ENCODE results near the gene GPRC5A. TPM values are rescaled to one million over a fixed set of nuclear protein-coding genes. Genes with fewer than 3 reads are reported as not detected.

GPRC5A gene
- total and polyA plus RNA-seq, 2 donors (not counting 1 experiment from before 2014, with no cell fraction given), result not detected

DNA sequence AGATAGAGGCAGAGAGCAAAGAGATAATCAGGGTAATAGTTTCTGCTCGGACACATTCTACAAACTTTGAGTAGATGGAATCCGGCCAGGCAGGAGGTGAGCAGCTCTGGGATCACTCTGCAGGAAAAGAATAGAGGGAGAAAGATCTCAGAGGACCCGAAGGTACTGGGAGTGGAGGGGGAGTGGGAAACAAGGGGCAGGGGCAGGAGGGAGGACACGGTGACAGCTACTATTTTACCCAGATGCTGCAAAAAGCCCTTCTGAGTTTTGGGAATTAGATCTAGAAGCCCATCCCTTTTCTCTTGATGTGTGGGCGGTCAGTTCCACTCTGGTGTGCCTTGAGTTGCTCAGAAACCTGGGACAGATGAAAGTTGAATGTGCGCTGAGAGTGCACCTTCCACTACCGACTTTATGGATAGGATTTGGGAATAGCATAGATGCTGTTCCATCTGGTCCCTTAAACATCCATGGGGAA lies 556 bp downstream of the GPRC5A start:
- CTCF ChIA-PET, result interaction anchor here (0.9 to 1.1 kb wide), 2 partner anchors 24 to 320 kb away, joined by 3 to 4 read pairs; no protein-coding TSS in a partner anchor

DNA sequence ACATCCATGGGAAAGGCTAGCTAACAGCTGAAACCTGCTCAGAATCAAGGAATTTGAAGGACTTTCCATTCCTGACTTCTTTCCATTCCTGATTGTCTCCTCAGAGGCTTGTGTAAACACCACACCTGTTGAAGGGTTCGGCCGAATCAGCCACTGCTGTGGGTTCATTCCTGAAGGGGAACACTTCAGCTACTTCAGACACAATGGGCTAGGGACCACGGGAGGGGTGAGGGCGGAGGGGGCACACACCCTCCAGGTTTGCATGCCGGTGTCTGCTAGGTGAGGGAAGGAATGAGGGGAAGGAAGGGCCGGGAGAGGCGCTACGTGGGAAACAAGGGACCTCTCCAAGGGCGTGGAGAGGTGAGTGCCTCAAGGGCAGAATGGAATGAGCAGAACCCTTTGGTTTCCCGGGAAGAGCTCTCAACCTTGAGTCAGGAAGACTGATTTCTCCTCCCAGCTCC lies 1.3 kb downstream of the GPRC5A start:
- Histone ChIP-seq H3K36me3 (replicated peaks in 1 of 2; ENCODE audit: control extremely low read depth in 1 of 2, control insufficient read depth in 1 of 2, extremely low read depth in 1 of 2, insufficient read depth in 2 of 2, low read length in 1 of 2) (no peaks in the 10 kb centered on the region), H4K20me1 (ENCODE audit: control insufficient read depth, insufficient read depth, low read length, poor library complexity, severe bottlenecking) (no peaks in the 10 kb centered on the region), H3K4me1 (ENCODE audit: control insufficient read depth in 2 of 2, insufficient read depth in 2 of 2, low read length in 2 of 2) (peaks cover 15% of the 10 kb centered on the region in 2 donors), H3K4me3 (ENCODE audit: control extremely low read depth in 1 of 5, extremely low read depth in 1 of 5, insufficient read depth in 1 of 5, low read depth in 2 of 5, low read length in 4 of 5) (no peak overlapping the region), H2AFZ (ENCODE audit: insufficient read depth, low read depth, low read length, poor library complexity, severe bottlenecking) (no peak overlapping the region), H3K27ac (ENCODE audit: low read length in 2 of 2) (no peak overlapping the region), H3K27me3 (replicated peaks in 1 of 4; ENCODE audit: control extremely low read depth in 1 of 4, control insufficient read depth in 3 of 4, insufficient read depth in 4 of 4, low read length in 3 of 4) (peaks cover 0 to 42% (median 29%) of the 10 kb centered on the region in 4 experiments), H3K4me2 (replicated peaks; ENCODE audit: low read depth, low read length, poor library complexity, severe bottlenecking) (no peak overlapping the region), H3K9ac (ENCODE audit: low read length) (no peak overlapping the region), H3K79me2 (ENCODE audit: control insufficient read depth, insufficient read depth, low read length) (no peaks in the 10 kb centered on the region), H3K9me3 (ENCODE audit: control extremely low read depth in 1 of 3, control insufficient read depth in 2 of 3, insufficient read depth in 1 of 3, low read length in 2 of 3) (peaks cover 0 to 5% (median 0%) of the 10 kb centered on the region in 3 donors)
- DNase-seq, result no peak
- H3K4me1 Mint-ChIP-seq, result peaks cover 13% of the 10 kb centered on the region
- H3K27ac Mint-ChIP-seq, result no peak overlapping the region
- 74% methylated on average over 10 of the region's 10 CpGs for whole genome bisulfite sequencing (ENCODE audit: insufficient coverage)
- intact Hi-C loops (cut with micrococcal nuclease), result loop anchor here (5.0 kb wide), 1 partner anchor 105 kb away; the partner anchor contains the start of gene APOLD1
- no peak for ATAC-seq (ENCODE audit: low read depth)
- CTCF ChIA-PET, result interaction anchor here (1.1 kb wide), 1 partner anchor 24 kb away, joined by 3 read pairs; no protein-coding TSS in a partner anchor
- no peak overlapping the region for H3K4me3 Mint-ChIP-seq
- POLR2A ChIA-PET, result no interaction called here
- H3K9me3 Mint-ChIP-seq (ENCODE audit: insufficient read depth), result no peaks in the 10 kb centered on the region
- TF ChIP-seq, protein P1, sequence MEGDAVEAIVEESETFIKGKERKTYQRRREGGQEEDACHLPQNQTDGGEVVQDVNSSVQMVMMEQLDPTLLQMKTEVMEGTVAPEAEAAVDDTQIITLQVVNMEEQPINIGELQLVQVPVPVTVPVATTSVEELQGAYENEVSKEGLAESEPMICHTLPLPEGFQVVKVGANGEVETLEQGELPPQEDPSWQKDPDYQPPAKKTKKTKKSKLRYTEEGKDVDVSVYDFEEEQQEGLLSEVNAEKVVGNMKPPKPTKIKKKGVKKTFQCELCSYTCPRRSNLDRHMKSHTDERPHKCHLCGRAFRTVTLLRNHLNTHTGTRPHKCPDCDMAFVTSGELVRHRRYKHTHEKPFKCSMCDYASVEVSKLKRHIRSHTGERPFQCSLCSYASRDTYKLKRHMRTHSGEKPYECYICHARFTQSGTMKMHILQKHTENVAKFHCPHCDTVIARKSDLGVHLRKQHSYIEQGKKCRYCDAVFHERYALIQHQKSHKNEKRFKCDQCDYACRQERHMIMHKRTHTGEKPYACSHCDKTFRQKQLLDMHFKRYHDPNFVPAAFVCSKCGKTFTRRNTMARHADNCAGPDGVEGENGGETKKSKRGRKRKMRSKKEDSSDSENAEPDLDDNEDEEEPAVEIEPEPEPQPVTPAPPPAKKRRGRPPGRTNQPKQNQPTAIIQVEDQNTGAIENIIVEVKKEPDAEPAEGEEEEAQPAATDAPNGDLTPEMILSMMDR (IDR thresholded peaks at IDR 0.05), result no peak
- H3K27me3 Mint-ChIP-seq, result peaks cover 70% of the 10 kb centered on the region

More for the DNA sequence above, 556 bp downstream of the GPRC5A start:
- H3K4me1 Mint-ChIP-seq, result peaks cover 13% of the 10 kb centered on the region
- H3K27ac ChIP-seq (ENCODE audit: low read length in 2 of 2), result no peak overlapping the region
- no peak overlapping the region for H3K4me3 ChIP-seq (ENCODE audit: control extremely low read depth in 1 of 5, extremely low read depth in 1 of 5, insufficient read depth in 1 of 5, low read depth in 2 of 5, low read length in 4 of 5)
- peaks cover 0 to 5% (median 0%) of the 10 kb centered on the region in 3 donors for H3K9me3 ChIP-seq (ENCODE audit: control extremely low read depth in 1 of 3, control insufficient read depth in 2 of 3, insufficient read depth in 1 of 3, low read length in 2 of 3)
- H3K9me3 Mint-ChIP-seq (ENCODE audit: insufficient read depth), result no peaks in the 10 kb centered on the region
- H3K27me3 Mint-ChIP-seq, result peaks cover 66% of the 10 kb centered on the region
- no peak overlapping the region for H3K27ac Mint-ChIP-seq
- no peaks in the 10 kb centered on the region for H3K36me3 ChIP-seq (replicated peaks in 1 of 2; ENCODE audit: control extremely low read depth in 1 of 2, control insufficient read depth in 1 of 2, extremely low read depth in 1 of 2, insufficient read depth in 2 of 2, low read length in 1 of 2)
- 50% methylated on average over 4 of the region's 7 CpGs for WGBS (ENCODE audit: insufficient coverage)
- intact Hi-C loops (cut with micrococcal nuclease), result loop anchor here (5.0 kb wide), 1 partner anchor 105 kb away; the partner anchor contains the start of gene APOLD1
- peak overlapping the region; percentile 87 for H3K4me3 Mint-ChIP-seq
- H3K4me1 ChIP-seq (ENCODE audit: control insufficient read depth in 2 of 2, insufficient read depth in 2 of 2, low read length in 2 of 2), result peaks cover 15% of the 10 kb centered on the region in 2 donors
- H3K79me2 ChIP-seq (ENCODE audit: control insufficient read depth, insufficient read depth, low read length), result no peaks in the 10 kb centered on the region
- no peak overlapping the region for H3K9ac ChIP-seq (ENCODE audit: low read length)
- H3K27me3 ChIP-seq (replicated peaks in 1 of 4; ENCODE audit: control extremely low read depth in 1 of 4, control insufficient read depth in 3 of 4, insufficient read depth in 4 of 4, low read length in 3 of 4), result peaks cover 0 to 44% (median 30%) of the 10 kb centered on the region in 4 experiments
- no peak for ATAC-seq (ENCODE audit: low read depth)
- POLR2A ChIA-PET, result no interaction called here
- peak overlapping the region; percentile 81 for H3K4me2 ChIP-seq (replicated peaks; ENCODE audit: low read depth, low read length, poor library complexity, severe bottlenecking)
- no peaks in the 10 kb centered on the region for H4K20me1 ChIP-seq (ENCODE audit: control insufficient read depth, insufficient read depth, low read length, poor library complexity, severe bottlenecking)
- no peak for DNase-seq
- peak overlapping the region; percentile 67 for H2AFZ ChIP-seq (ENCODE audit: insufficient read depth, low read depth, low read length, poor library complexity, severe bottlenecking)
- TF ChIP-seq, protein P1 (IDR thresholded peaks at IDR 0.05), result no peak
- TF ChIP-seq EZH2 (IDR thresholded peaks at IDR 0.05; ENCODE audit: borderline replicate concordance, insufficient read depth, low read depth, low read length, poor library complexity, severe bottlenecking), result no peak
